Transverse colon (tissue), 3 donors: ENCODE measurements around the gene CRLF2.

Experiments
- POLR2A ChIP-seq: fragments of 450-650 bp; IDR thresholded peaks from one replicate; pipeline ENCODE4 v1.6.1; 2016; ENCODE audit warnings: antibody characterized with exemption, mild to moderate bottlenecking, moderate library complexity
- TF ChIP-seq, protein P1 (sequence below), 5 experiments: fragments of 200-600 bp in 3 of 5; fragments of 450-650 bp in 2 of 5; sonication (generic) in 3 of 5; IDR thresholded peaks; 1 replicate in 2 of 5; 2 replicates in 3 of 5; pipeline ENCODE4 v1.5.1; 2016 to 2017; ENCODE audit warnings: antibody characterized with exemption in 5 of 5, inconsistent platforms in 3 of 5, mild to moderate bottlenecking in 2 of 5, moderate library complexity in 1 of 5

GRCh38 chrX:1231850-1232465 is 19.5 kb upstream of the CRLF2 start:
- TF ChIP-seq, protein P1, sequence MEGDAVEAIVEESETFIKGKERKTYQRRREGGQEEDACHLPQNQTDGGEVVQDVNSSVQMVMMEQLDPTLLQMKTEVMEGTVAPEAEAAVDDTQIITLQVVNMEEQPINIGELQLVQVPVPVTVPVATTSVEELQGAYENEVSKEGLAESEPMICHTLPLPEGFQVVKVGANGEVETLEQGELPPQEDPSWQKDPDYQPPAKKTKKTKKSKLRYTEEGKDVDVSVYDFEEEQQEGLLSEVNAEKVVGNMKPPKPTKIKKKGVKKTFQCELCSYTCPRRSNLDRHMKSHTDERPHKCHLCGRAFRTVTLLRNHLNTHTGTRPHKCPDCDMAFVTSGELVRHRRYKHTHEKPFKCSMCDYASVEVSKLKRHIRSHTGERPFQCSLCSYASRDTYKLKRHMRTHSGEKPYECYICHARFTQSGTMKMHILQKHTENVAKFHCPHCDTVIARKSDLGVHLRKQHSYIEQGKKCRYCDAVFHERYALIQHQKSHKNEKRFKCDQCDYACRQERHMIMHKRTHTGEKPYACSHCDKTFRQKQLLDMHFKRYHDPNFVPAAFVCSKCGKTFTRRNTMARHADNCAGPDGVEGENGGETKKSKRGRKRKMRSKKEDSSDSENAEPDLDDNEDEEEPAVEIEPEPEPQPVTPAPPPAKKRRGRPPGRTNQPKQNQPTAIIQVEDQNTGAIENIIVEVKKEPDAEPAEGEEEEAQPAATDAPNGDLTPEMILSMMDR (IDR thresholded peaks at IDR 0.05) = no peak
- TF ChIP-seq POLR2A = no peak
